DOHH2 (cell line): ENCODE measurements around the gene ESPL1.

Experiments used
- H3F3A ChIP-seq: fragments of 200-600 bp; sonication (generic), shearing (Covaris generic); 2 replicates; pipeline ENCODE4 v1.6.0; 2016; ENCODE audit warnings: antibody characterized with exemption, mild to moderate bottlenecking; ENCODE audit not compliant: control insufficient read depth, insufficient read depth
- H3K27ac ChIP-seq: fragments of 200-600 bp; sonication (generic); 2 replicates; pipeline ENCODE4 v1.5.1; 2014; ENCODE audit warnings: low read depth, mild to moderate bottlenecking, low read length, moderate library complexity
- H3K27me3 ChIP-seq: fragments of 200-600 bp; sonication (generic); 2 replicates; pipeline ENCODE4 v1.6.1; 2014; ENCODE audit warnings: mild to moderate bottlenecking, low read length, mixed read lengths; ENCODE audit not compliant: control insufficient read depth
- H3K36me3 ChIP-seq: fragments of 200-600 bp; sonication (generic); 2 replicates; pipeline ENCODE4 v1.6.1; 2014; ENCODE audit warnings: mild to moderate bottlenecking, low read length, moderate library complexity, mixed read lengths; ENCODE audit not compliant: control insufficient read depth
- H3K4me1 ChIP-seq: fragments of 200-600 bp; sonication (generic); 2 replicates; pipeline ENCODE4 v1.6.1; 2014; ENCODE audit warnings: mild to moderate bottlenecking, low read length, mixed read lengths; ENCODE audit not compliant: control insufficient read depth
- H3K4me2 ChIP-seq: fragments of 200-600 bp; sonication (generic); 2 replicates; pipeline ENCODE4 v1.6.0; 2014; ENCODE audit warnings: mild to moderate bottlenecking, low read length, moderate library complexity
- H3K4me3 ChIP-seq: fragments of 200-600 bp; sonication (generic); 2 replicates; pipeline ENCODE4 v1.5.1; 2014; ENCODE audit warnings: mild to moderate bottlenecking, low read length, mixed read lengths
- H3K79me2 ChIP-seq: fragments of 200-600 bp; sonication (generic); 2 replicates; pipeline ENCODE4 v1.6.1; 2014; ENCODE audit warnings: mild to moderate bottlenecking, low read length, mixed read lengths; ENCODE audit not compliant: control insufficient read depth
- H3K9me2 ChIP-seq: fragments of 200-600 bp; sonication (generic); replicated peaks from 2 replicates; pipeline ENCODE4 v1.6.1; 2014; ENCODE audit warnings: mild to moderate bottlenecking, low read length, mixed read lengths; ENCODE audit not compliant: control insufficient read depth
- H3K9me3 ChIP-seq: fragments of 200-600 bp; sonication (generic); 2 replicates; pipeline ENCODE4 v1.6.1; 2014; ENCODE audit warnings: antibody characterized with exemption, low read length, mixed read lengths; ENCODE audit not compliant: control insufficient read depth, insufficient read depth
- H4K20me1 ChIP-seq: fragments of 200-600 bp; sonication (generic); 2 replicates; pipeline ENCODE4 v1.6.0; 2014; ENCODE audit warnings: low read depth, mild to moderate bottlenecking, antibody characterized with exemption, low read length, moderate library complexity; ENCODE audit not compliant: control insufficient read depth, insufficient read depth
- CTCF ChIP-seq: fragments of 200-600 bp; sonication (generic); IDR thresholded peaks from one replicate; pipeline ENCODE4 v1.5.1; 2014; ENCODE audit warnings: antibody characterized with exemption, mild to moderate bottlenecking, low read depth, low read length; ENCODE audit not compliant: poor library complexity, severe bottlenecking
- EZH2phosphoT487 ChIP-seq: fragments of 200-600 bp; sonication (generic); IDR thresholded peaks from 2 replicates; pipeline ENCODE4 v1.6.1; 2017; ENCODE audit warnings: borderline replicate concordance, mild to moderate bottlenecking, antibody characterized with exemption, low read length, moderate library complexity, mixed read lengths

ESPL1 gene

GRCh38 chr12:53289891-53290290 is 21.8 kb downstream of the ESPL1 start:
- H3K79me2 ChIP-seq = no peaks in the 10 kb centered on the region; the same call in 1 of the 2 replicates
- H4K20me1 ChIP-seq = no peaks in the 10 kb centered on the region
- H3K27ac ChIP-seq = no peak overlapping the region
- no peak for TF ChIP-seq EZH2phosphoT487
- no peak for TF ChIP-seq CTCF
- no peak overlapping the region for H3K4me2 ChIP-seq
- peaks cover 79% of the 10 kb centered on the region for H3K36me3 ChIP-seq
- H3K4me3 ChIP-seq = no peak overlapping the region
- no peaks in the 10 kb centered on the region for H3K27me3 ChIP-seq
- H3F3A ChIP-seq = peaks cover 13% of the 10 kb centered on the region
- no peaks in the 10 kb centered on the region for H3K9me2 ChIP-seq
- H3K9me3 ChIP-seq = no peaks in the 10 kb centered on the region
- peaks cover 4% of the 10 kb centered on the region for H3K4me1 ChIP-seq

- H3K36me3 ChIP-seq = peaks cover 79% of the 10 kb centered on the region
- H3K9me3 ChIP-seq = no peaks in the 10 kb centered on the region
- no peaks in the 10 kb centered on the region for H3K27me3 ChIP-seq
- H3K79me2 ChIP-seq = peaks cover 4% of the 10 kb centered on the region
- H3K4me2 ChIP-seq = no peak overlapping the region
- H3F3A ChIP-seq = peaks cover 14% of the 10 kb centered on the region
- H3K4me1 ChIP-seq = peaks cover 7% of the 10 kb centered on the region
- no peaks in the 10 kb centered on the region for H3K9me2 ChIP-seq
- H3K4me3 ChIP-seq = no peak overlapping the region
- H3K27ac ChIP-seq = no peak overlapping the region
- H4K20me1 ChIP-seq = no peaks in the 10 kb centered on the region
- TF ChIP-seq EZH2phosphoT487 = no peak
- TF ChIP-seq CTCF = no peak
Observed at GRCh38 chr12:53290661-53291060, 22.6 kb downstream of the ESPL1 start.

- H3K4me3 ChIP-seq = no peak overlapping the region
- no peaks in the 10 kb centered on the region for H3K27me3 ChIP-seq
- H4K20me1 ChIP-seq = no peaks in the 10 kb centered on the region
- TF ChIP-seq EZH2phosphoT487 (no peak), CTCF (no peak)
- peaks cover 21% of the 10 kb centered on the region for H3K79me2 ChIP-seq
- H3K4me2 ChIP-seq = no peak overlapping the region
- peaks cover 14% of the 10 kb centered on the region for H3F3A ChIP-seq
- no peak overlapping the region for H3K27ac ChIP-seq
- no peaks in the 10 kb centered on the region for H3K9me2 ChIP-seq
- H3K4me1 ChIP-seq = peaks cover 18% of the 10 kb centered on the region
- H3K36me3 ChIP-seq = peaks cover 86% of the 10 kb centered on the region
- H3K9me3 ChIP-seq = no peaks in the 10 kb centered on the region
Observed at GRCh38 chr12:53292426-53292825, 24.3 kb downstream of the ESPL1 start.
